NCI-H1694 treated with DMSO at 0.1 percent for 48 hours (cell line): Measurements from ENCODE around the gene KRTAP20-2.

ENCODE experiments used
- DNase-seq: peaks from one replicate; lab custom pipeline; 2025; lab: John Stamatoyannopoulos, UW

KRTAP20-2 gene

GRCh38 chr21:30634906-30635305 is at the start of gene KRTAP20-2:
KRTAP20-2 (plus strand) TSS chr21:30635206; CDS start chr21:30635264, 58 bp downstream.
- no peak for DNase-seq

- DNase-seq = no peak
Observed at GRCh38 chr21:30590297-30590696, 44.7 kb upstream of the KRTAP20-2 start, which contains the start of gene KRTAP22-2. KRTAP22-2 (minus strand) TSS chr21:30590397.

- DNase-seq = no peak
Observed at GRCh38 chr21:30592140-30592539, 42.9 kb upstream of the KRTAP20-2 start, which contains the start of gene KRTAP6-3. KRTAP6-3 (plus strand) TSS chr21:30592440; CDS start chr21:30592446, 6 bp downstream.

GRCh38 chr21:30598802-30599201 is 36.2 kb upstream of the KRTAP20-2 start, which contains the start of gene KRTAP6-2:
KRTAP6-2 (minus strand) TSS chr21:30598902; CDS start chr21:30598874, 28 bp downstream.
- no peak for DNase-seq

GRCh38 chr21:30600787-30601186 is 34.2 kb upstream of the KRTAP20-2 start, which contains the start of gene KRTAP22-1:
KRTAP22-1 (plus strand) TSS chr21:30601087.
- no peak for DNase-seq

GRCh38 chr21:30605968-30606367 is 29.0 kb upstream of the KRTAP20-2 start:
- DNase-seq = no peak

- DNase-seq = no peak
Observed at GRCh38 chr21:30612132-30612531, 22.9 kb upstream of the KRTAP20-2 start.

GRCh38 chr21:30613836-30614235 is 21.2 kb upstream of the KRTAP20-2 start, which contains the start of gene KRTAP6-1:
KRTAP6-1 (minus strand) TSS chr21:30613930; CDS start chr21:30613904, 26 bp downstream.
- DNase-seq = no peak

GRCh38 chr21:30615199-30615598 is 19.8 kb upstream of the KRTAP20-2 start:
- no peak for DNase-seq

- no peak for DNase-seq
Observed at GRCh38 chr21:30616125-30616524, 18.9 kb upstream of the KRTAP20-2 start, which contains the start of gene KRTAP20-1. KRTAP20-1 (plus strand) TSS chr21:30616425; CDS start chr21:30616455, 30 bp downstream.

- DNase-seq = no peak
Observed at GRCh38 chr21:30620080-30620479, 14.9 kb upstream of the KRTAP20-2 start.

GRCh38 chr21:30620522-30620921 is 14.5 kb upstream of the KRTAP20-2 start, which contains the start of gene KRTAP20-4:
KRTAP20-4 (plus strand) TSS chr21:30620627.
- DNase-seq = no peak

GRCh38 chr21:30623362-30623761 is 11.6 kb upstream of the KRTAP20-2 start:
- DNase-seq = no peak

- no peak for DNase-seq
Observed at GRCh38 chr21:30625449-30626165, 9.4 kb upstream of the KRTAP20-2 start.

- no peak for DNase-seq
Observed at GRCh38 chr21:30628109-30628508, 6.9 kb upstream of the KRTAP20-2 start.

GRCh38 chr21:30629200-30629599 is 5.8 kb upstream of the KRTAP20-2 start:
- DNase-seq = no peak

- DNase-seq = no peak
Observed at GRCh38 chr21:30638686-30639085, 3.7 kb downstream of the KRTAP20-2 start.

GRCh38 chr21:30642564-30642963 is 7.6 kb downstream of the KRTAP20-2 start, which contains the start of gene KRTAP20-3:
KRTAP20-3 (plus strand) TSS chr21:30642864.
- DNase-seq = no peak

- DNase-seq = no peak
Observed at GRCh38 chr21:30646904-30647414, 12.0 kb downstream of the KRTAP20-2 start.

GRCh38 chr21:30652891-30653290 is 17.9 kb downstream of the KRTAP20-2 start:
- no peak for DNase-seq

GRCh38 chr21:30668776-30669175 is 33.8 kb downstream of the KRTAP20-2 start:
- no peak for DNase-seq

- no peak for DNase-seq
Observed at GRCh38 chr21:30672985-30673650, 38.1 kb downstream of the KRTAP20-2 start.
